Left renal cortex interstitium (tissue), 4 donors: ENCODE measurements around the gene MTREX. TPM values are rescaled to one million over a fixed set of nuclear protein-coding genes. Genes with fewer than 3 reads are reported as not detected.

ENCODE experiments used
- DNase-seq, 4 donors: peaks; one replicate each; pipeline ENCODE4 v3.0.0-alpha.2; 2013; ENCODE audit warnings: low read depth in 4 of 4, low spot score in 2 of 4, missing footprints in 1 of 4
- polyA plus RNA-seq, 4 donors: library from polyadenylated mRNA; unstranded; fragments of 120-200 nt; gene quantifications; one replicate each; pipeline ENCODE4 v1.2.1, GENCODE V29; 2013; ENCODE audit not compliant: insufficient read length in 4 of 4

MTREX gene
- polyA plus RNA-seq, 4 donors, result 83.4 to 114 (median 97.8) TPM

DNA sequence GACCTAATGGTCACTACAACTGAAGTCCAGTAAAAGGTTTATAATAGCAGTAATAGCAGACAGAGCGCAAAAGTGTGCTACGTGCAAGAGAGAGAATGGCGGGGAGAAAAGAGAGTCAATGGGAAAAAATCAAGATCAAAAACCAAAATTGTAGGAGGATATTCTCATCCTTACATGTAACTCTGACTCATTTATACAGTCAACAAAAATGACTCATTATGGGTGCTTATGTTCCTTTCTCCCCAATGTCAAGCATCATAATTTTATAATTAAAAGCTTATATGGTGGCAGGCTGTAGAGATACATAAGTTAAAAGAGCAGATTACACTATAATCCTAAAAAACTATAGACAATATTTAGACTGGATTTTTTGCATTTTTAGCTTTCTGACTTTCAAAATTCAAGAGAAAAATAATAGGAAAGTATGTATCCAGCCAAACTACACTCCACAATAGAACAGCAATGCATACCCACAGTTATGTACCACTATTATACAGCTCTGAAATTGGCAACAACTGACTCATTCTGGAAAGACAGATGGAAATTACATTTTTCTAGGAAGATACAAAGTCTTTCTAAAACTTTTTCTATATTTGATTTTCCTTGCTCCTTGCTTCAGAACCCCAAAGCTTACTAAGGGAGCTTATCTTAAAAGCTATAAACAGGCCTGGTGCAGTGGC, 148.6 kb downstream of the MTREX start:
- DNase-seq, result no peak

GRCh38 chr5:55459572-55459971, 151.8 kb downstream of the MTREX start:
- DNase-seq, result no peak

- DNase-seq, result no peak
Observed at GRCh38 chr5:55463613-55464012, 155.8 kb downstream of the MTREX start.

GRCh38 chr5:55467862-55468551, 160.2 kb downstream of the MTREX start:
- no peak for DNase-seq

GRCh38 chr5:55469839-55470238, 162.1 kb downstream of the MTREX start:
- no peak for DNase-seq

DNA sequence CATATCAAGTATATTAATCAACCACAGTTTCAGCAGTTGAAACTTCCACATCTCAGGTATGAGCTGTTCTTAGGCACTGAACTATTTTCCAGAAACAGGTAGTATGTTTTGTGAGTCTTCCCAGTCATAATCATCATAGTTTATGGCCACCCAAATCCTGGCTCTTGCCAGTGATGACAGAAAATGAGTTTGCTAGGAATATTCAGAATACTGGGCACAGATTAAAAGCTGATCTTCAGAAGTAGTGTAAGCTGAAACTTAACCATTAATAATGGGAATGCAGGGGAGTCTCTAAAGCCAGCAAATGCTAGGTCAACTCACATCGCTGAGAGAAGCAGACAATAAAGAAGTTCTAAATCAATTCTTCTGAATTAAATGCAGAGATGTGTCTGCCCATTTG, 162.5 kb downstream of the MTREX start:
- DNase-seq, result no peak

DNA sequence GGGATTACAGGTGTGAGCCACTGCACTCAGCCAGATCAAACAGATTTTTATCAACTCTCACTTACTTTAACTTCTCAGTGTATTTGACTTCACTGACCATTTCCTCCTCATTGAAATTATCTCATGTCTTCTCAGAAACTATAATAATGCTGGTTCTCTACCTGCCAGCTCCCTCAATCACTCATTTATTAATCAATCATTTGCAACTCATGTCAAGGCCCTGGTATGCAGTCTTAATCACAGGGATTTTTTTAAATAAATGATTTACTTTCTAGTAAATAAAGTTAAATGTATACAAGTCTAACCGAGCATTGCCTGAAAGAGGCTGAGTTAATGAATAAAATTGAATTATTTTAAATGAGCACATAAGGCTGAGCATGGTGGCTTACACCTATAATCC, 163.7 kb downstream of the MTREX start:
- DNase-seq, result no peak

DNA sequence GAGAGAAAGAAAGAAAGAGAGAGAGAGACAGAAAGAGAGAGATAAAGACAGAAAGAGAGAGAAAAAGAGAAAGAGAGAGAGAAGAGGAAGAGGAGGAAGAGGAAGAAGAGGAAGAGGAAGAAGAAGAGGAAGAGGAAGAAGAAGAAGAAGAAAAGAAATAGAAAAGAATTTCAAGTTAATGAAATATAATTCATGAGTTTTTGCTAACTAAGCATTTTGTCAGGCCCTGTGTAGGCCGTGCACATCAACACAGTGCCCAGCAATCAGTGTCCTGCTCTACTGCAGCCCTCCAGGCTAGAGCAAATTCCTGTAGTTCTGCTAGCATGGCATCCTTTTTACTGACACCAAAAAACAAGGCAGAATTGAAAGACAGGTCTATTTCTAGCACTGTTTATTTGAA, 164.9 kb downstream of the MTREX start:
- no peak for DNase-seq

Other genes starting within 250 kb of the MTREX start
- gene GZMA, start 205.3 kb upstream of the MTREX start, polyA plus RNA-seq, result 1 to 10 TPM in 1 of 4 donors, under 1 TPM in 3; 0.27 to 1.2 (median 0.63) TPM
- gene GPX8, start 147.8 kb upstream of the MTREX start, polyA plus RNA-seq, result 10 to 100 TPM; 63.6 to 88.9 (median 79.7) TPM
- gene CDC20B, start 134.8 kb upstream of the MTREX start, polyA plus RNA-seq, result under 1 TPM; 0.54 to 0.95 (median 0.69) TPM
- 1 to 10 TPM in 2 of 4 donors, under 1 TPM in 2; 0.77 to 1.1 (median 0.96) TPM for gene MCIDAS, start 80.7 kb upstream of the MTREX start, polyA plus RNA-seq
- 10 to 100 TPM in 2 of 4 donors, 1 to 10 TPM in 2; 5.6 to 13.9 (median 8.7) TPM for gene CCNO, start 74.4 kb upstream of the MTREX start, polyA plus RNA-seq
- gene DHX29, start 295 bp upstream of the MTREX start, polyA plus RNA-seq, result 10 to 100 TPM; 37.2 to 48.3 (median 41.2) TPM
- 100 to 1,000 TPM in 1 of 4 donors, 10 to 100 TPM in 3; 79.4 to 101 (median 89.7) TPM for gene PLPP1, start 227.0 kb downstream of the MTREX start, polyA plus RNA-seq